Endothelial cell of umbilical vein (primary cell): ENCODE measurements around the gene EPB41L4B. TPM values are rescaled to one million over a fixed set of nuclear protein-coding genes. Genes with fewer than 3 reads are reported as not detected.

Source experiments
- BruUV-seq: library from RNA; stranded (reverse); fragments of 400-500 nt; replicated peaks from 2 replicates; lab custom pipeline; 2021; lab: Mats Ljungman, UMichigan
- CTCF ChIA-PET: fragments of 300-600, 350-600 bp; sonication (Branson Sonifier 250); formaldehyde crosslinking; loops from one replicate; lab custom pipeline; 2021; ENCODE audit warnings: antibody characterized with exemption, inconsistent platforms; lab: Charles Lee
- POLR2A ChIA-PET: fragments of 300-600, 350-600 bp; sonication (Branson Sonifier 250); formaldehyde crosslinking; loops from one replicate; lab custom pipeline; 2021; ENCODE audit warnings: antibody characterized with exemption, inconsistent platforms; lab: Charles Lee
- DNase-seq: peaks from one replicate; pipeline ENCODE4 v3.0.0-alpha.2; 2011; ENCODE audit warnings: low read depth, low spot score
- FAIRE-seq: peaks from 2 replicates; lab custom pipeline; 2011; peaks lifted over from hg19 to GRCh38; lab: Jason Lieb, UNC
- H2AFZ ChIP-seq: 2 replicates; pipeline ENCODE4 v1.6.0; 2012; ENCODE audit warnings: low read depth, low read length, control low read depth, inconsistent platforms
- H3K27ac ChIP-seq: 2 replicates; pipeline ENCODE4 v1.5.1; 2011; ENCODE audit warnings: low read depth, mild to moderate bottlenecking, control low read depth, low read length, moderate library complexity; ENCODE audit not compliant: insufficient read depth
- H3K27me3 ChIP-seq, 2 experiments: 2 replicates each; pipeline versions ENCODE4 v1.6.0 to v1.6.1; 2011; ENCODE audit warnings: low read length in 2 of 2, mixed read lengths in 1 of 2; ENCODE audit not compliant: control insufficient read depth in 2 of 2, insufficient read depth in 2 of 2
- H3K36me3 ChIP-seq, 2 experiments: 2 replicates in 1 of 2; 3 replicates in 1 of 2; pipeline ENCODE4 v1.5.1; 2011; ENCODE audit warnings: low read length in 2 of 2, mild to moderate bottlenecking in 1 of 2, moderate library complexity in 1 of 2; ENCODE audit not compliant: control insufficient read depth in 2 of 2, insufficient read depth in 2 of 2; ENCODE audit errors: extremely low read depth in 1 of 2
- H3K4me1 ChIP-seq: 3 replicates; pipeline ENCODE4 v1.5.1; 2011; ENCODE audit warnings: mild to moderate bottlenecking, low read length; ENCODE audit not compliant: control insufficient read depth, insufficient read depth; ENCODE audit errors: extremely low read depth
- H3K4me2 ChIP-seq: 2 replicates; pipeline ENCODE4 v1.6.1; 2011; ENCODE audit warnings: low read length, control low read depth, mixed read lengths; ENCODE audit not compliant: insufficient read depth
- H3K4me3 ChIP-seq, 3 experiments: fragments of 200-600 bp in 1 of 3; sonication (generic), shearing (Covaris generic) in 1 of 3; replicated peaks in 1 of 3; 2 replicates each; pipeline ENCODE4 v1.5.1; 2011 to 2016; ENCODE audit warnings: control low read depth in 3 of 3, low read length in 3 of 3, mild to moderate bottlenecking in 2 of 3, inconsistent platforms in 1 of 3, low read depth in 1 of 3, moderate library complexity in 1 of 3; ENCODE audit not compliant: insufficient read depth in 1 of 3
- H3K79me2 ChIP-seq: 2 replicates; pipeline ENCODE4 v1.6.0; 2012; ENCODE audit warnings: low read length, inconsistent platforms; ENCODE audit not compliant: control insufficient read depth, insufficient read depth
- H3K9ac ChIP-seq: replicated peaks from 2 replicates; pipeline ENCODE3; 2011; ENCODE audit warnings: low read length, control low read depth; ENCODE audit not compliant: insufficient read depth; ENCODE audit errors: extremely low read depth
- H3K9me1 ChIP-seq: replicated peaks from 3 replicates; pipeline ENCODE4 v1.6.0; 2011; ENCODE audit warnings: mild to moderate bottlenecking, low read length; ENCODE audit not compliant: control insufficient read depth, insufficient read depth; ENCODE audit errors: extremely low read depth
- H3K9me3 ChIP-seq: replicated peaks from 2 replicates; pipeline ENCODE4 v1.5.1; 2012; ENCODE audit warnings: low read length, inconsistent platforms; ENCODE audit not compliant: control insufficient read depth, insufficient read depth
- H4K20me1 ChIP-seq: replicated peaks from 2 replicates; pipeline ENCODE3; 2011; ENCODE audit warnings: mild to moderate bottlenecking, low read length; ENCODE audit not compliant: control insufficient read depth, insufficient read depth; ENCODE audit errors: extremely low read depth
- CTCF ChIP-seq, 2 donors: IDR thresholded peaks; 1 replicate in 1 of 2; 2 replicates in 1 of 2; pipeline ENCODE4 v1.5.1; 2011; ENCODE audit warnings: low read length in 2 of 2, mild to moderate bottlenecking in 2 of 2, moderate library complexity in 2 of 2, control low read depth in 1 of 2, inconsistent platforms in 1 of 2, low read depth in 1 of 2; ENCODE audit not compliant: insufficient read depth in 1 of 2; ENCODE audit errors: extremely low read depth in 1 of 2
- EZH2 ChIP-seq: IDR thresholded peaks from 2 replicates; pipeline ENCODE4 v1.6.1; 2012; ENCODE audit warnings: borderline replicate concordance, low read depth, mild to moderate bottlenecking, moderate library complexity, low read length, inconsistent platforms; ENCODE audit not compliant: severe bottlenecking
- FOS ChIP-seq: IDR thresholded peaks from 2 replicates; pipeline ENCODE4 v1.6.1; 2011; ENCODE audit warnings: mild to moderate bottlenecking, low read length, moderate library complexity, borderline replicate concordance; ENCODE audit not compliant: insufficient read depth
- GATA2 ChIP-seq: IDR thresholded peaks from 2 replicates; pipeline ENCODE4 v1.7.0; 2011; ENCODE audit warnings: low read depth, mild to moderate bottlenecking, moderate library complexity, mixed read lengths, low read length; ENCODE audit not compliant: insufficient read length, insufficient read depth
- JUN ChIP-seq: IDR thresholded peaks from 2 replicates; pipeline ENCODE4 v1.6.1; 2011; ENCODE audit warnings: borderline replicate concordance, low read depth; ENCODE audit not compliant: insufficient read length, insufficient read depth
- MAX ChIP-seq: IDR thresholded peaks from 2 replicates; pipeline ENCODE4 v1.6.1; 2011; ENCODE audit not compliant: insufficient read depth, insufficient read length
- MYC ChIP-seq: IDR thresholded peaks from one replicate; pipeline ENCODE4 v1.6.1; 2011; ENCODE audit warnings: mild to moderate bottlenecking, low read depth, low read length
- POLR2A ChIP-seq: IDR thresholded peaks from 2 replicates; pipeline ENCODE4 v1.6.1; 2012; ENCODE audit warnings: low read depth, mild to moderate bottlenecking, control low read depth, low read length
- POLR2AphosphoS5 ChIP-seq: IDR thresholded peaks from 2 replicates; pipeline ENCODE4 v1.6.1; 2012; ENCODE audit warnings: low read depth, mild to moderate bottlenecking, control low read depth, low read length, moderate library complexity; ENCODE audit not compliant: insufficient read depth
- dilution Hi-C: fragments of 300-500 bp; cut with MboI; formaldehyde crosslinking; loops from one replicate; pipeline ENCODE4 v1.15.0; 2019; ENCODE audit warnings: low sequenced_read_pairs; ENCODE audit not compliant: extremely low pct_ligation_motif_present
- intact Hi-C: fragments of 100-400 bp; cut with micrococcal nuclease; formaldehyde crosslinking; loops from one replicate; pipeline ENCODE4 v1.10.0; 2022
- polyA plus RNA-seq, 4 experiments: library from polyadenylated mRNA; depleted of rRNA in 3 of 4; stranded (reverse) in 3 of 4; unstranded in 1 of 4; fragments of >200 nt; gene quantifications; 2 replicates each; pipeline versions ENCODE4 v1.2.1 to v1.2.3, GENCODE V29; 2011 to 2012; ENCODE audit warnings: missing spikeins in 1 of 4
- total RNA-seq: library from RNA; stranded (reverse); gene quantifications from 2 replicates; pipeline ENCODE4 v1.2.3, GENCODE V29; 2021

The EPB41L4B gene
- total and polyA plus RNA-seq, 2 donors (not counting 3 experiments of a cell fraction or from before 2014, with no cell fraction given) = 0.10 to 0.15 TPM

- no peak overlapping the region for H3K9ac ChIP-seq
- dilution Hi-C loops = no loop called here
- H3K27me3 ChIP-seq = peaks cover 0 to 1% of the 10 kb centered on the region in 2 experiments
- no peak for TF ChIP-seq POLR2A
- no peak for TF ChIP-seq MAX
- no peak for TF ChIP-seq CTCF (IDR thresholded peaks at IDR 0.05; ENCODE audit: extremely low read depth in 1 of 2, insufficient read depth in 1 of 2, low read depth in 1 of 2, low read length in 2 of 2)
- TF ChIP-seq GATA2 = no peak
- TF ChIP-seq EZH2 = no peak
- TF ChIP-seq MYC = no peak
- TF ChIP-seq JUN = no peak
- TF ChIP-seq FOS = no peak
- no peak for TF ChIP-seq POLR2AphosphoS5
- intact Hi-C loops = no loop called here
- no peaks in the 10 kb centered on the region for H3K9me3 ChIP-seq
- H2AFZ ChIP-seq = no peak overlapping the region
- DNase-seq = no peak
- H3K4me3 ChIP-seq = no peak overlapping the region
- no peak overlapping the region for H3K4me2 ChIP-seq
- H4K20me1 ChIP-seq = no peaks in the 10 kb centered on the region
- no peaks in the 10 kb centered on the region for H3K36me3 ChIP-seq
- BruUV-seq = no TSS peak
- FAIRE-seq = no peak
- CTCF ChIA-PET = no interaction called here
- H3K4me1 ChIP-seq = no peaks in the 10 kb centered on the region
- H3K27ac ChIP-seq = no peak overlapping the region
- POLR2A ChIA-PET = no interaction called here
- no peaks in the 10 kb centered on the region for H3K79me2 ChIP-seq
- no peaks in the 10 kb centered on the region for H3K9me1 ChIP-seq
These were observed 45.8 kb downstream of the EPB41L4B start for GRCh38 chr9:109274884-109275730.
